Suprapubic skin (tissue), 4 donors: ENCODE data around the gene TGFBR3. TPM values are rescaled to one million over a fixed set of nuclear protein-coding genes. Genes with fewer than 3 reads are reported as not detected.

Experiments
- DNase-seq, 2 donors: peaks; one replicate each; pipeline ENCODE4 v3.0.0-alpha.2; 2019; ENCODE audit warnings: low spot score in 2 of 2
- H3K27ac ChIP-seq: fragments of 200-600 bp; sonication (generic); one replicate; pipeline ENCODE4 v1.5.1; 2019
- H3K27me3 ChIP-seq: fragments of 200-600 bp; sonication (generic); one replicate; pipeline ENCODE4 v1.5.1; 2019
- H3K36me3 ChIP-seq: fragments of 200-600 bp; sonication (generic); one replicate; pipeline ENCODE4 v1.5.1; 2019
- H3K4me1 ChIP-seq: fragments of 200-600 bp; sonication (generic); one replicate; pipeline ENCODE4 v1.5.1; 2019
- H3K4me3 ChIP-seq: fragments of 200-600 bp; sonication (generic); one replicate; pipeline ENCODE4 v1.5.1; 2019; ENCODE audit warnings: mild to moderate bottlenecking
- H3K9me3 ChIP-seq: fragments of 200-600 bp; sonication (generic); one replicate; pipeline ENCODE4 v1.5.1; 2019
- CTCF ChIP-seq, 2 donors: fragments of 200-600 bp in 1 of 2; fragments of 450-650 bp in 1 of 2; sonication (generic) in 1 of 2; IDR thresholded peaks; one replicate each; pipeline ENCODE4 v1.5.1; 2016 to 2019; ENCODE audit warnings: antibody characterized with exemption in 2 of 2, mild to moderate bottlenecking in 1 of 2, moderate library complexity in 1 of 2
- EP300 ChIP-seq: sonication (generic); formaldehyde crosslinking; IDR thresholded peaks from one replicate; pipeline ENCODE4 v1.6.1; 2017; ENCODE audit warnings: antibody characterized with exemption
- POLR2A ChIP-seq, 2 donors: fragments of 450-650 bp; IDR thresholded peaks; one replicate each; pipeline ENCODE4 v1.6.1; 2017; ENCODE audit warnings: antibody characterized with exemption in 2 of 2, mild to moderate bottlenecking in 2 of 2, moderate library complexity in 2 of 2
- POLR2AphosphoS5 ChIP-seq, 3 donors: sonication (generic); formaldehyde crosslinking; IDR thresholded peaks; one replicate each; pipeline ENCODE4 v1.6.1; 2017; ENCODE audit warnings: antibody characterized with exemption in 3 of 3
- WGBS: methylation state at CpG from one replicate; pipeline ENCODE4 v1.1.5; 2018; 5-methylcytosine and 5-hydroxymethylcytosine counted together
- total RNA-seq, 4 donors: library from RNA; depleted of rRNA; stranded (reverse); fragments of >200 nt; gene quantifications; one replicate each; pipeline ENCODE4 v1.1.0, GENCODE V29; 2016

TGFBR3 gene
- total RNA-seq, 4 donors from 2014 or later = 91.3 to 131 (median 114) TPM

- Histone ChIP-seq H3K4me3 (no peak overlapping the region), H3K27ac (no peak overlapping the region), H3K9me3 (no peaks in the 10 kb centered on the region), H3K36me3 (no peaks in the 10 kb centered on the region), H3K4me1 (peaks cover 77% of the 10 kb centered on the region), H3K27me3 (no peaks in the 10 kb centered on the region)
- WGBS = 57% methylated on average over 3 of the region's 3 CpGs
- TF ChIP-seq POLR2AphosphoS5 (IDR thresholded peaks at IDR 0.05) (no peak), POLR2A (IDR thresholded peaks at IDR 0.05) (no peak), EP300 (no peak), CTCF (IDR thresholded peaks at IDR 0.05) (no peak)
- no peak for DNase-seq
Observed at GRCh38 chr1:91811363-91812025, 74.5 kb downstream of the TGFBR3 start.

GRCh38 chr1:91809317-91809716, 76.6 kb downstream of the TGFBR3 start:
- 53% methylated on average over 3 of the region's 3 CpGs for WGBS
- H3K4me1 ChIP-seq = peaks cover 76% of the 10 kb centered on the region

GRCh38 chr1:91807921-91808620, 77.9 kb downstream of the TGFBR3 start:
- Histone ChIP-seq H3K4me3 (no peak overlapping the region), H3K4me1 (peaks cover 76% of the 10 kb centered on the region), H3K27me3 (no peaks in the 10 kb centered on the region), H3K27ac (no peak overlapping the region), H3K36me3 (no peaks in the 10 kb centered on the region), H3K9me3 (no peaks in the 10 kb centered on the region)
- TF ChIP-seq CTCF (IDR thresholded peaks at IDR 0.05) (no peak), POLR2A (IDR thresholded peaks at IDR 0.05) (no peak), EP300 (no peak), POLR2AphosphoS5 (IDR thresholded peaks at IDR 0.05) (no peak)
- DNase-seq = no peak
- 81% methylated on average over 5 of the region's 5 CpGs for WGBS

More at GRCh38 chr1:91809317-91809716, 76.6 kb downstream of the TGFBR3 start:
- no peak for DNase-seq
- H3K4me3 ChIP-seq = no peak overlapping the region
- H3K27me3 ChIP-seq = no peaks in the 10 kb centered on the region
- no peaks in the 10 kb centered on the region for H3K9me3 ChIP-seq
- no peaks in the 10 kb centered on the region for H3K36me3 ChIP-seq
- H3K27ac ChIP-seq = no peak overlapping the region
- no peak for TF ChIP-seq EP300
- no peak for TF ChIP-seq POLR2AphosphoS5 (IDR thresholded peaks at IDR 0.05)
- TF ChIP-seq POLR2A (IDR thresholded peaks at IDR 0.05) = no peak
- TF ChIP-seq CTCF (IDR thresholded peaks at IDR 0.05) = no peak

GRCh38 chr1:91806769-91807700, 78.9 kb downstream of the TGFBR3 start:
- TF ChIP-seq POLR2AphosphoS5 (IDR thresholded peaks at IDR 0.05) (no peak), CTCF (IDR thresholded peaks at IDR 0.05) (no peak), POLR2A (IDR thresholded peaks at IDR 0.05) (no peak), EP300 (no peak)
- Histone ChIP-seq H3K4me3 (no peak overlapping the region), H3K4me1 (peaks cover 87% of the 10 kb centered on the region), H3K27ac (peak overlapping the region; percentile 11), H3K9me3 (no peaks in the 10 kb centered on the region), H3K27me3 (no peaks in the 10 kb centered on the region), H3K36me3 (no peaks in the 10 kb centered on the region)
- DNase-seq = no peak
- 68% methylated on average over 8 of the region's 8 CpGs for WGBS
